NB4 (cell line): ENCODE results near the gene PRKAA1.

Source experiments
- POLR2A ChIP-seq: IDR thresholded peaks from 2 replicates; pipeline ENCODE4 v1.6.1; 2011; ENCODE audit warnings: mild to moderate bottlenecking; ENCODE audit not compliant: insufficient read length; ENCODE audit errors: extremely low read depth
- TF ChIP-seq, protein P1 (sequence below): IDR thresholded peaks from one replicate; pipeline ENCODE4 v1.5.1; 2012; ENCODE audit warnings: low read depth, low read length

DNA sequence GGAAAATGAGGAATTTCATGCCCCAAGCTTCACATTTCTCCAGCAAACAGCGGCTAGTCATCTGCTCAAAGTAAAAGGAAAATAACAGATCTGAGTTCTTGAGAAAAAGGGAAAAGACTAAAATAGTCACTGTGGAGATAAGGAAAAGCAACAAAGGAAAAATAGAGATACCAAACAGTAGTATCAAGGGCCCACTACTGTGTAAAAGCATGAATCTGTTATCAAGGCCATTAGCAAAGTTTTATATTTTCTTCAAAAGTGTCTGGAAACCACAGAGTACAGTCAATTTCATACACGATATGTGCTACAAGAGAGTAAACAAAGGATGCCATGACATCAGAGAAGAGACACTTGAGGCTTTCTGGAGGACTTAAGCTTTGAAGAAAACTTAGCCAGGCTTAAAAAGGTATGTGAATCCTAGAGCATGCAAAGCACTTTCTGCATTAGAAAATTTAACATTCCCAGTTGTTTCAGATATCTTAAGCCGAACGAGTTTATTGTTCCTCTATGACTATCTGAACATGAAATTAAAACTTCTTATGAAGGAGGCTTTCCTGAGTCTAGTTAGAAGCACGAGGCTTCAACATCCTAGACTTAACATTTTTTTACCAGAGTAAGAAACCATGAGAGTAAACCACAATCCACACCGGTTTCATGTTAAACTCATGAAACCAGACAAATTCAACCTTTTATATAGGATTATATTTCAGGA is 43.6 kb downstream of the PRKAA1 start:
- TF ChIP-seq, protein P1, sequence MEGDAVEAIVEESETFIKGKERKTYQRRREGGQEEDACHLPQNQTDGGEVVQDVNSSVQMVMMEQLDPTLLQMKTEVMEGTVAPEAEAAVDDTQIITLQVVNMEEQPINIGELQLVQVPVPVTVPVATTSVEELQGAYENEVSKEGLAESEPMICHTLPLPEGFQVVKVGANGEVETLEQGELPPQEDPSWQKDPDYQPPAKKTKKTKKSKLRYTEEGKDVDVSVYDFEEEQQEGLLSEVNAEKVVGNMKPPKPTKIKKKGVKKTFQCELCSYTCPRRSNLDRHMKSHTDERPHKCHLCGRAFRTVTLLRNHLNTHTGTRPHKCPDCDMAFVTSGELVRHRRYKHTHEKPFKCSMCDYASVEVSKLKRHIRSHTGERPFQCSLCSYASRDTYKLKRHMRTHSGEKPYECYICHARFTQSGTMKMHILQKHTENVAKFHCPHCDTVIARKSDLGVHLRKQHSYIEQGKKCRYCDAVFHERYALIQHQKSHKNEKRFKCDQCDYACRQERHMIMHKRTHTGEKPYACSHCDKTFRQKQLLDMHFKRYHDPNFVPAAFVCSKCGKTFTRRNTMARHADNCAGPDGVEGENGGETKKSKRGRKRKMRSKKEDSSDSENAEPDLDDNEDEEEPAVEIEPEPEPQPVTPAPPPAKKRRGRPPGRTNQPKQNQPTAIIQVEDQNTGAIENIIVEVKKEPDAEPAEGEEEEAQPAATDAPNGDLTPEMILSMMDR = no peak
- TF ChIP-seq POLR2A = no peak
